Uterus (tissue), 4 donors: ENCODE results near the gene ARHGEF11. TPM values are rescaled to one million over a fixed set of nuclear protein-coding genes. Genes with fewer than 3 reads are reported as not detected.

Source experiments
- DNase-seq, 2 donors: peaks; one replicate each; pipeline ENCODE4 v3.0.0-alpha.2; 2019 to 2020
- H3K27ac ChIP-seq, 2 donors: fragments of 200-600 bp; sonication (generic); 1 replicate in 1 of 2; 2 replicates in 1 of 2; pipeline ENCODE4 v1.5.1; 2016 to 2018
- H3K27me3 ChIP-seq, 2 donors: fragments of 200-600 bp; sonication (generic); one replicate each; pipeline ENCODE4 v1.5.1; 2018 to 2019; ENCODE audit warnings: control low read depth in 1 of 2
- H3K36me3 ChIP-seq, 2 donors: fragments of 200-600 bp; sonication (generic); one replicate each; pipeline ENCODE4 v1.5.1; 2019; ENCODE audit warnings: control low read depth in 1 of 2
- H3K4me1 ChIP-seq, 2 donors: fragments of 200-600 bp; sonication (generic); one replicate each; pipeline ENCODE4 v1.5.1; 2018 to 2019; ENCODE audit warnings: control low read depth in 1 of 2
- H3K4me3 ChIP-seq, 2 donors: fragments of 200-600 bp; sonication (generic); 1 replicate in 1 of 2; 2 replicates in 1 of 2; pipeline ENCODE4 v1.5.1; 2018 to 2019; ENCODE audit warnings: mild to moderate bottlenecking in 1 of 2
- H3K9me3 ChIP-seq, 2 donors: fragments of 200-600 bp; sonication (generic); one replicate each; pipeline ENCODE4 v1.5.1; 2019; ENCODE audit warnings: control low read depth in 1 of 2
- CTCF ChIP-seq, 4 experiments: fragments of 200-600 bp in 2 of 4; fragments of 450-650 bp in 2 of 4; sonication (generic) in 2 of 4; IDR thresholded peaks; one replicate each; pipeline ENCODE4 v1.5.1; 2016 to 2019; ENCODE audit warnings: antibody characterized with exemption in 4 of 4, mild to moderate bottlenecking in 2 of 4, moderate library complexity in 1 of 4
- POLR2A ChIP-seq, 2 donors: fragments of 450-650 bp; IDR thresholded peaks; one replicate each; pipeline ENCODE4 v1.6.1; 2016; ENCODE audit warnings: antibody characterized with exemption in 2 of 2, mild to moderate bottlenecking in 1 of 2, moderate library complexity in 1 of 2
- intact Hi-C: fragments of 100-400 bp; cut with DNase I; formaldehyde crosslinking; loops from one replicate; pipeline ENCODE4 v1.15.1; 2023; ENCODE audit warnings: low total_unique reads
- total RNA-seq, 4 donors: library from RNA; depleted of rRNA in 3 of 4; stranded (reverse); fragments of >200 nt in 3 of 4; gene quantifications; one replicate each; pipeline versions ENCODE4 v1.1.0 to v1.2.4, GENCODE V29; 2014 to 2023
- donor health status: DM: yes; HTN: yes; CAD: no.

Gene ARHGEF11
- total RNA-seq, 4 donors from 2014 or later, result 28.2 to 65.3 (median 40.5) TPM

GRCh38 chr1:156931974-156932710, 113.4 kb downstream of the ARHGEF11 start:
- no peak overlapping the region for H3K27ac ChIP-seq
- H3K27me3 ChIP-seq, result no peaks in the 10 kb centered on the region
- no peaks in the 10 kb centered on the region for H3K36me3 ChIP-seq
- no peak for DNase-seq
- no peak overlapping the region for H3K4me3 ChIP-seq
- H3K4me1 ChIP-seq, result peaks cover 0 to 9% of the 10 kb centered on the region in 2 donors
- H3K9me3 ChIP-seq, result no peaks in the 10 kb centered on the region
- intact Hi-C loops, result no loop called here
- TF ChIP-seq POLR2A (IDR thresholded peaks at IDR 0.05) (no peak), CTCF (IDR thresholded peaks at IDR 0.05) (no peak)

GRCh38 chr1:156931211-156931952, 114.2 kb downstream of the ARHGEF11 start:
- TF ChIP-seq POLR2A (IDR thresholded peaks at IDR 0.05) (no peak), CTCF (IDR thresholded peaks at IDR 0.05) (no peak)
- Histone ChIP-seq H3K4me1 (peaks cover 0 to 9% of the 10 kb centered on the region in 2 donors), H3K27ac (no peak overlapping the region), H3K27me3 (no peaks in the 10 kb centered on the region), H3K4me3 (no peak overlapping the region), H3K9me3 (no peaks in the 10 kb centered on the region), H3K36me3 (no peaks in the 10 kb centered on the region)
- intact Hi-C loops, result no loop called here
- DNase-seq, result no peak

GRCh38 chr1:156930483-156930882, 115.1 kb downstream of the ARHGEF11 start:
- no peaks in the 10 kb centered on the region for H3K9me3 ChIP-seq
- no peak for DNase-seq
- no peaks in the 10 kb centered on the region for H3K27me3 ChIP-seq
- H3K4me3 ChIP-seq, result no peak overlapping the region
- peaks cover 0 to 9% of the 10 kb centered on the region in 2 donors for H3K4me1 ChIP-seq
- H3K36me3 ChIP-seq, result no peaks in the 10 kb centered on the region
- H3K27ac ChIP-seq, result no peak overlapping the region
- TF ChIP-seq POLR2A (IDR thresholded peaks at IDR 0.05) (no peak), CTCF (IDR thresholded peaks at IDR 0.05) (no peak)
- intact Hi-C loops, result no loop called here

- no peak overlapping the region for H3K27ac ChIP-seq
- H3K27me3 ChIP-seq, result no peaks in the 10 kb centered on the region
- no peak for TF ChIP-seq POLR2A (IDR thresholded peaks at IDR 0.05)
- no peak for TF ChIP-seq CTCF (IDR thresholded peaks at IDR 0.05)
- peaks cover 0 to 9% of the 10 kb centered on the region in 2 donors for H3K4me1 ChIP-seq
- intact Hi-C loops, result no loop called here
- DNase-seq, result no peak
- H3K36me3 ChIP-seq, result no peaks in the 10 kb centered on the region
- no peaks in the 10 kb centered on the region for H3K9me3 ChIP-seq
- no peak overlapping the region for H3K4me3 ChIP-seq
Observed at GRCh38 chr1:156929596-156930238, 115.8 kb downstream of the ARHGEF11 start.
